Measurements from ENCODE around the gene TDRD7. TPM values are rescaled to one million over a fixed set of nuclear protein-coding genes. Genes with fewer than 3 reads are reported as not detected.

Gene TDRD7
- polyA plus RNA-seq, 1 donor (not counting 4 experiments of a cell fraction or from before 2014, with no cell fraction given): 10.5 TPM

DNA sequence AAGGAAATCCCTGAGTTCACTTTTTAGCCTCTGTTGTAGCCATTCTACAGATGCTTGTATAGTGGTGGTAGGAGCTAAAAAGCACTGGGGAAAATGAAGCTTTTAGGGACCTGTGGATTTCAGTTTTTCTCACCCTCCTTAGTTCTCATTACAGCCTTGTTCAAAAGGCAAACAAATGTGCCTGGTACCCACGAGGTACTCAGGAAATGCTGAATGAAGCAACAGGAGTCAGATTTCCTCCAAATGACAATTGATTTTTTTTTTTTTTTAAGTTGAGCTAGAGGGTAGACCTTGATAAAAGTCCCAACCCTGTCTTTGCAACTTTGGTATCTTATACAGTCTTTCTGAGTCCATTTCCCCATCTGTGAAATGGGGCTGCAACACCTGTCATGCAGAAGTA lies 68.3 kb downstream of the TDRD7 start:
- Histone ChIP-seq H3K4me3 (ENCODE audit: control insufficient read depth in 2 of 3, extremely low read depth in 1 of 3, insufficient read depth in 2 of 3, low read depth in 1 of 3, low read length in 3 of 3) (no peak overlapping the region), H3K9ac (ENCODE audit: control insufficient read depth, extremely low read depth, insufficient read depth, low read length) (no peak overlapping the region), H3K9me3 (ENCODE audit: control insufficient read depth, low read depth, low read length) (no peaks in the 10 kb centered on the region), H3K36me3 (ENCODE audit: control insufficient read depth in 2 of 2, extremely low read depth in 1 of 2, insufficient read depth in 2 of 2, low read length in 2 of 2) (peaks cover 0 to 3% of the 10 kb centered on the region in 2 experiments), H4K20me1 (ENCODE audit: control insufficient read depth, extremely low read depth, insufficient read depth, low read length) (no peaks in the 10 kb centered on the region), H3K9me1 (ENCODE audit: control insufficient read depth, extremely low read depth, insufficient read depth, low read length) (no peaks in the 10 kb centered on the region), H3K4me2 (ENCODE audit: control insufficient read depth, extremely low read depth, insufficient read depth, low read depth, low read length) (no peak overlapping the region), H3K27ac (ENCODE audit: control insufficient read depth, insufficient read depth, low read length) (no peak overlapping the region), H3K27me3 (ENCODE audit: control insufficient read depth, extremely low read depth, insufficient read depth, low read length) (no peaks in the 10 kb centered on the region), H3K79me2 (ENCODE audit: control insufficient read depth, insufficient read depth, low read length) (no peaks in the 10 kb centered on the region), H3K4me1 (ENCODE audit: control insufficient read depth, extremely low read depth, insufficient read depth, low read length) (no peaks in the 10 kb centered on the region), H2AFZ (ENCODE audit: control insufficient read depth, low read length) (no peak overlapping the region)
- DNase-seq (ENCODE audit: low read depth, low spot score) (no peak), FAIRE-seq (no peak)
- TF ChIP-seq EZH2 (IDR thresholded peaks at IDR 0.05; ENCODE audit: low read length): no peak
- TF ChIP-seq, protein P1, sequence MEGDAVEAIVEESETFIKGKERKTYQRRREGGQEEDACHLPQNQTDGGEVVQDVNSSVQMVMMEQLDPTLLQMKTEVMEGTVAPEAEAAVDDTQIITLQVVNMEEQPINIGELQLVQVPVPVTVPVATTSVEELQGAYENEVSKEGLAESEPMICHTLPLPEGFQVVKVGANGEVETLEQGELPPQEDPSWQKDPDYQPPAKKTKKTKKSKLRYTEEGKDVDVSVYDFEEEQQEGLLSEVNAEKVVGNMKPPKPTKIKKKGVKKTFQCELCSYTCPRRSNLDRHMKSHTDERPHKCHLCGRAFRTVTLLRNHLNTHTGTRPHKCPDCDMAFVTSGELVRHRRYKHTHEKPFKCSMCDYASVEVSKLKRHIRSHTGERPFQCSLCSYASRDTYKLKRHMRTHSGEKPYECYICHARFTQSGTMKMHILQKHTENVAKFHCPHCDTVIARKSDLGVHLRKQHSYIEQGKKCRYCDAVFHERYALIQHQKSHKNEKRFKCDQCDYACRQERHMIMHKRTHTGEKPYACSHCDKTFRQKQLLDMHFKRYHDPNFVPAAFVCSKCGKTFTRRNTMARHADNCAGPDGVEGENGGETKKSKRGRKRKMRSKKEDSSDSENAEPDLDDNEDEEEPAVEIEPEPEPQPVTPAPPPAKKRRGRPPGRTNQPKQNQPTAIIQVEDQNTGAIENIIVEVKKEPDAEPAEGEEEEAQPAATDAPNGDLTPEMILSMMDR (optimal IDR thresholded peaks at IDR 0.05 in 1 of 3, IDR thresholded peaks at IDR 0.05 in 1 of 3, conservative IDR thresholded peaks at IDR 0.05 in 1 of 3; ENCODE audit: extremely low read depth in 1 of 3, insufficient read depth in 2 of 3, low read length in 3 of 3): no peak
- dilution Hi-C loops (cut with MboI; ENCODE audit: extremely low pct_ligation_motif_present, low sequenced_read_pairs): no loop called here

DNA sequence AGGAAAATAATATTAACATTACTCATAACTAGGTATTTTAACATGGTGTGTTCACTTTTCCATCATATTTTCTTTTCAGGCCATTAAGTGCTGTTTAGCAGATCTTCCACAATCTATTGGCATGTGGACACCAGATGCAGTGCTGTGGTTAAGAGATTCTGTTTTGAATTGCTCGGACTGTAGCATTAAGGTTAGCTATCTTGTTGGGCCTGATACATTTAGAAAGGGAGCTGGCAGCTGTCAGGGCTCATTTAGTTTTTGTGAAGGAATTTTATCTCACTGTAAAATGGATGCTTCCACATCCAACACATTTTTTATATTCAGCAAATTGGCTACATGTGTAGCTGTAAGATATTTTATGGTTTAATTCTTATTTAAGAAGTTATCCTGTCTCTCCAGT lies 68.9 kb downstream of the TDRD7 start:
- FAIRE-seq: no peak
- no peak for TF ChIP-seq EZH2 (IDR thresholded peaks at IDR 0.05; ENCODE audit: low read length)
- TF ChIP-seq, protein P1 (optimal IDR thresholded peaks at IDR 0.05 in 1 of 3, IDR thresholded peaks at IDR 0.05 in 1 of 3, conservative IDR thresholded peaks at IDR 0.05 in 1 of 3; ENCODE audit: extremely low read depth in 1 of 3, insufficient read depth in 2 of 3, low read length in 3 of 3): no peak
- dilution Hi-C loops (cut with MboI; ENCODE audit: extremely low pct_ligation_motif_present, low sequenced_read_pairs): no loop called here

More for the DNA sequence above, 68.9 kb downstream of the TDRD7 start:
- H3K36me3 ChIP-seq (ENCODE audit: control insufficient read depth in 2 of 2, extremely low read depth in 1 of 2, insufficient read depth in 2 of 2, low read length in 2 of 2): peaks cover 0 to 3% of the 10 kb centered on the region in 2 experiments
- no peaks in the 10 kb centered on the region for H3K4me1 ChIP-seq (ENCODE audit: control insufficient read depth, extremely low read depth, insufficient read depth, low read length)
- H2AFZ ChIP-seq (ENCODE audit: control insufficient read depth, low read length): no peak overlapping the region
- H3K27me3 ChIP-seq (ENCODE audit: control insufficient read depth, extremely low read depth, insufficient read depth, low read length): no peaks in the 10 kb centered on the region
- H3K9me1 ChIP-seq (ENCODE audit: control insufficient read depth, extremely low read depth, insufficient read depth, low read length): no peaks in the 10 kb centered on the region
- no peaks in the 10 kb centered on the region for H3K79me2 ChIP-seq (ENCODE audit: control insufficient read depth, insufficient read depth, low read length)
- H3K9me3 ChIP-seq (ENCODE audit: control insufficient read depth, low read depth, low read length): no peaks in the 10 kb centered on the region
- H4K20me1 ChIP-seq (ENCODE audit: control insufficient read depth, extremely low read depth, insufficient read depth, low read length): no peaks in the 10 kb centered on the region
- no peak overlapping the region for H3K4me3 ChIP-seq (ENCODE audit: control insufficient read depth in 2 of 3, extremely low read depth in 1 of 3, insufficient read depth in 2 of 3, low read depth in 1 of 3, low read length in 3 of 3)
- no peak overlapping the region for H3K4me2 ChIP-seq (ENCODE audit: control insufficient read depth, extremely low read depth, insufficient read depth, low read depth, low read length)
- no peak overlapping the region for H3K9ac ChIP-seq (ENCODE audit: control insufficient read depth, extremely low read depth, insufficient read depth, low read length)
- H3K27ac ChIP-seq (ENCODE audit: control insufficient read depth, insufficient read depth, low read length): no peak overlapping the region
- no peak for DNase-seq (ENCODE audit: low read depth, low spot score)

Data from keratinocyte (primary cell).